Inflammatory macrophage treated with lipopolysaccharide for 1 hour (primary cell): Measurements from ENCODE around the gene ANAPC16.
"Not testable (repeated sequence)": the region's sequence is repeated elsewhere in the genome, so short reads cannot be mapped to it uniquely, and the experiment has no call there.

ENCODE experiments used
- DNase-seq, 2 donors: peaks; one replicate each; pipeline ENCODE4 v3.0.0-alpha.2; 2020 to 2022

The ANAPC16 gene

GRCh38 chr10:72265990-72266865 is 50.4 kb downstream of the ANAPC16 start:
- DNase-seq = no peak

- no peak for DNase-seq
These were observed 51.6 kb downstream of the ANAPC16 start for GRCh38 chr10:72267381-72267780.

- no peak for DNase-seq
These were observed 52.1 kb downstream of the ANAPC16 start for GRCh38 chr10:72267819-72268399.

GRCh38 chr10:72268475-72269200 is 52.8 kb downstream of the ANAPC16 start:
- DNase-seq = not testable (repeated sequence)

GRCh38 chr10:72270607-72271281 is 54.9 kb downstream of the ANAPC16 start:
- no peak for DNase-seq

- peak; percentile 95 to 97 for DNase-seq
These were observed 57.0 kb downstream of the ANAPC16 start for GRCh38 chr10:72272689-72273409.

- peak; percentile 97 for DNase-seq
These were observed 57.8 kb downstream of the ANAPC16 start, which contains the start of gene DDIT4 for GRCh38 chr10:72273410-72274212. Gene DDIT4, plus strand, starts transcription at chr10:72273924. Its CDS starts 293 bp downstream, at chr10:72274217.

- no peak for DNase-seq
These were observed 58.5 kb downstream of the ANAPC16 start for GRCh38 chr10:72274213-72274729.

GRCh38 chr10:72274730-72275350 is 59.0 kb downstream of the ANAPC16 start:
- no peak for DNase-seq

- DNase-seq = no peak
These were observed 59.7 kb downstream of the ANAPC16 start for GRCh38 chr10:72275351-72276012.

- no peak for DNase-seq
These were observed 60.2 kb downstream of the ANAPC16 start for GRCh38 chr10:72276013-72276387.

GRCh38 chr10:72276421-72277339 is 60.9 kb downstream of the ANAPC16 start:
- DNase-seq = no peak

GRCh38 chr10:72277340-72277995 is 61.7 kb downstream of the ANAPC16 start:
- DNase-seq = no peak

GRCh38 chr10:72277996-72278667 is 62.3 kb downstream of the ANAPC16 start:
- no peak for DNase-seq

- no peak for DNase-seq
These were observed 63.0 kb downstream of the ANAPC16 start for GRCh38 chr10:72278668-72279393.

- not testable (repeated sequence) for DNase-seq
These were observed 63.8 kb downstream of the ANAPC16 start for GRCh38 chr10:72279587-72279986.

- no peak for DNase-seq
These were observed 67.3 kb downstream of the ANAPC16 start for GRCh38 chr10:72283131-72283530.
